Fibroblast of skin of back (primary cell): Measurements from ENCODE around the gene CGAS.
A peak's percentile ranks its signal among the peaks of the same experiment; 100 is the strongest.
"Not testable (repeated sequence)": the region's sequence is repeated elsewhere in the genome, so short reads cannot be mapped to it uniquely, and the experiment has no call there.

Source experiments
- DNase-seq: peaks from one replicate; pipeline ENCODE4 v3.0.0-alpha.2; 2013

Gene CGAS

DNA sequence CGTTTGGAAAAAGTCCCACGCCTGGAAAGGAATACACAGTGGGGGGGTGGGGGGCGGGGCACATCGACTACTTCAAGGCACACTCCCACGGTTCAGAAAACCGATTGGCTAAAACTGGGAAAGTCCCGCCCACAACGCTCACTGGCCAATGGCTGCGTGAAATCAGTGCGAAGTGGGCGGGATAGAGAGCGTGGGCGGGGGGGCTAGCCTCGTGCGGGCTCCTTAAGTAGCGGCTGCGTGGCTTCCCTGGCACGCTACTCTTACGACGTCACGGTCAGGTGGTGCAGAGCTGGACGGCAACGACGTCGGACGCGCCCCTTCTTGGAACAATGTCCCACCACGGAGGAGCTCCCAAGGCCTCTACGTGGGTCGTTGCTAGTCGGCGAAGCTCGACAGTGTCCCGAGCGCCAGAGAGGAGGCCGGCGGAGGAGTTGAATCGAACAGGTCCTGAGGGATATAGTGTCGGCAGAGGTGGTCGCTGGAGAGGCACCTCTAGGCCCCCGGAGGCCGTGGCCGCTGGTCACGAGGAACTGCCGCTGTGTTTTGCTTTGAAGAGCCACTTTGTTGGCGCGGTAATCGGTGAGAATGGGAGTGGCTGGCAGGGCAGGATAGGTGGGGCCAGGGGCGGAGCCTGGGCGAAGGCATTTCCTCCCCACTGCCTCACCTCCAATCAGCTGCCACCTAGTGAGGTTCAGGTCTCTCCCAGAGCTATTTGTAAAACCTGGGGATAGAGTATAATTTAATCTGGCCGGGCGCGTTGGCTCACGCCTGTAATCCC, 57.3 kb downstream of the CGAS start, which contains the start of gene DDX43:
Gene DDX43, plus strand, starts transcription at position 252 of the 778 bp plus-strand sequence. Its CDS starts 78 bp downstream, at position 330.
- DNase-seq, result peak; percentile 20

DNA sequence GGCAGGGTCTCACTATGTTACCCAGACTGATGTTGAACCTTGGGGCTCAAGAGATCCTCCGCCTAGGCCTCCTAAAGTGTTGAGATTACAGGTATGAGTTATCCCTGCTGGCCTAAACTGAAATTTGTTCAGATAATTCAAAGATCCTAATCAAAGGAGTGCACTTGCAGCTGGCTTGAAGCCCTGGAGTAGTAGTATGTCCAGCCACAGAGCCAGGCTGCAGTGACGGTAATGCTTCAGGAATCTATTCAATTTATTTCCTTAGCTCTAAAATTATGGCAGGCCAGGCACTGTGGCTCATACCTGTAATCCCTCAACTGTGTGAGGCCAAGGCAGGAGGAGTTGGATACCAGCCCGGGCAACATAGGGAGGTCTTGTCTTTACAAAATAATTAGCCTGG, 58.8 kb downstream of the CGAS start:
- no peak for DNase-seq

GRCh38 chr6:73392188-73392587, 59.9 kb downstream of the CGAS start:
- DNase-seq, result not testable (repeated sequence)

DNA sequence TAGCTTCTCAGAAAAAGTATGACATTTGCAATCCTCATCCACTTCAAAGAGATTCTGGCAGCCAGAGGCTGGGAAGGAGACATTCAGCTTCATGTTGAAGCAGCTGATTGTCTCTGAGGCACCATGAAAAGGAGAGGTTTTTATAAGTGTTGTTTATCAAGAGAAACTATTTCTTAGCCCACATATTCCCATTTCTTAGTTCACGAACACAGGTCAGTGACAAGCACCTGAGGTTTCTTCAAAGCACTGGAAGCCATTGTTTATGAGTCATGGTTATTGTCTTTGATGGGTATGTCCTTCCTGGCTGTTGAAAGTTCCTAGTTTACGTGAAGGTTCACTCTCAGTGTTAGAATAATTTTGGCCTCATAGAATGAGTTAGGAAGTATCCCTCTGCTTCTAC, 60.4 kb downstream of the CGAS start:
- no peak for DNase-seq

DNA sequence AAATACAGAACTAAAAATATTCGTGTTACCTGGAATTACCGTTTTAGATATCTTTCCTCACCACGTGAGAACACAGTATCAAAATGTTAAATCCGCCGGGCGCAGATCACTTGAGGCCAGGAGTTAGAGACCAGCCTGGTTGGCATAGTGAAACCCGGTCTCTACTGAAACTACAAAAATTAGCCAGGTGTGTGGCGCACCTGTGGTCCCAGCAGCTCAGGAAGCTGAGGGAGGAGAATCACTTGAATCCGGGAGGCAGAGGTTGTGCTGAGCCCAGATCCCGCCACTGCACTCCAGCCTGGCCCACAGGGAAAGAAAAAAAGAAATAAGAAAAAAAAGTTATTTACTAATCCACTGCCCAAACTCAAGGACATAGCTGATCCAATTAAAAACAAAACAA, 62.2 kb downstream of the CGAS start:
- DNase-seq, result no peak

- peak; percentile 61 for DNase-seq
These were observed 63.1 kb downstream of the CGAS start for GRCh38 chr6:73388800-73389512.

DNA sequence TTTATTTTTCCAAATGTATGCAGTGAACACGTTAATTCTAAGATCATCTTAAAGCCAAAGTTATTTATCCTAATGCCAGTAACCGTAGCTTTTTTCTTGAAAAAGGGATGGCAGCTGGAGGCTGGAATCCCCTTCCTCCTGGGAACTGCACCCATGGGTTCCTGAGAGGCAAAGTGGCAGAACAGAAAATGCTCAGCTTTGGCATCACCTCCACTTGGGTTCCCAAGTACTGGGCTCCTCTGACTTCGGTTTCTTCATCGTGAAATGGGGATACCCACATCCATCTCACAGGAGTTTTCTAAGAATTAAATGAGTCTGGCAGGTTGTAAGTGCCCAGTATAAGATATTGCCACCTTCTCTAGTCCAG, 63.7 kb downstream of the CGAS start:
- DNase-seq, result no peak

- DNase-seq, result peak; percentile 37
These were observed 69.5 kb downstream of the CGAS start for GRCh38 chr6:73382462-73383113.

DNA sequence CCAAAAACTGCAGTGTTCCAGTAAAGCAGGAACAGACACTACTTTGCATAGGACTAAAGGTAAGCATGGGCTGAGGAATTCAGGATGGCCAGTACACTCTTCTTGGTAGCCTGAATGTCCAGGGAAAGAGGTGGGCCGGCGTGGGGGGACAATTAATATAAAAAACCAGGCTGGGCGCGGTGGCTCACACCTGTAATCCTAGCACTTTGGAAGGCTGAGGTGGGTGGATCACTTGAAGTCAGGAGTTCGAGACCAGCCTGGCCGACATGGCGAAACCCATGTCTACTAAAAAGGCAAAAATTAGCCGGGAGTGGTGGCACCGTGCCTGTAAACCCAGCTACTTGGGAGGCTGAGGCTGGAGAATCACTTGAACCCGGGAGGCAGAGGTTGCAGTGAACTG, 70.6 kb downstream of the CGAS start:
- DNase-seq, result not testable (repeated sequence)

GRCh38 chr6:73377225-73377624, 74.9 kb downstream of the CGAS start:
- no peak for DNase-seq

- DNase-seq, result no peak
These were observed 76.9 kb downstream of the CGAS start for GRCh38 chr6:73375216-73375615.
